ENCODE results near the gene IQCE.

The IQCE gene

GRCh38 chr7:2644220-2644561 lies 85.4 kb downstream of the IQCE start:
- in situ Hi-C loops (cut with MboI; ENCODE audit: low sequenced_read_pairs) = no loop called here

GRCh38 chr7:2644562-2645273 lies 85.9 kb downstream of the IQCE start:
- in situ Hi-C loops (cut with MboI; ENCODE audit: low sequenced_read_pairs) = no loop called here

- in situ Hi-C loops (cut with MboI; ENCODE audit: low sequenced_read_pairs) = no loop called here
Measured at GRCh38 chr7:2645274-2645868, 86.6 kb downstream of the IQCE start.

GRCh38 chr7:2646336-2646679 lies 87.5 kb downstream of the IQCE start:
- in situ Hi-C loops (cut with MboI; ENCODE audit: low sequenced_read_pairs) = no loop called here

- in situ Hi-C loops (cut with MboI; ENCODE audit: low sequenced_read_pairs) = no loop called here
Measured at GRCh38 chr7:2646680-2647571, 88.1 kb downstream of the IQCE start.

GRCh38 chr7:2647594-2648172 lies 88.9 kb downstream of the IQCE start:
- in situ Hi-C loops (cut with MboI; ENCODE audit: low sequenced_read_pairs) = no loop called here

GRCh38 chr7:2649139-2649838 lies 90.5 kb downstream of the IQCE start:
- in situ Hi-C loops (cut with MboI; ENCODE audit: low sequenced_read_pairs) = no loop called here

- in situ Hi-C loops (cut with MboI; ENCODE audit: low sequenced_read_pairs) = no loop called here
Measured at GRCh38 chr7:2649991-2650390, 91.2 kb downstream of the IQCE start.

GRCh38 chr7:2650451-2650850 lies 91.7 kb downstream of the IQCE start:
- in situ Hi-C loops (cut with MboI; ENCODE audit: low sequenced_read_pairs) = no loop called here

GRCh38 chr7:2651336-2651735 lies 92.6 kb downstream of the IQCE start:
- in situ Hi-C loops (cut with MboI; ENCODE audit: low sequenced_read_pairs) = no loop called here

- in situ Hi-C loops (cut with MboI; ENCODE audit: low sequenced_read_pairs) = no loop called here
Measured at GRCh38 chr7:2651847-2652735, 93.3 kb downstream of the IQCE start.

- in situ Hi-C loops (cut with MboI; ENCODE audit: low sequenced_read_pairs) = no loop called here
Measured at GRCh38 chr7:2652736-2653060, 93.9 kb downstream of the IQCE start.

GRCh38 chr7:2654059-2654458 lies 95.3 kb downstream of the IQCE start:
- in situ Hi-C loops (cut with MboI; ENCODE audit: low sequenced_read_pairs) = no loop called here

- in situ Hi-C loops (cut with MboI; ENCODE audit: low sequenced_read_pairs) = no loop called here
Measured at GRCh38 chr7:2655870-2656614, 97.3 kb downstream of the IQCE start.

GRCh38 chr7:2657208-2657607 lies 98.4 kb downstream of the IQCE start:
- in situ Hi-C loops (cut with MboI; ENCODE audit: low sequenced_read_pairs) = no loop called here

- in situ Hi-C loops (cut with MboI; ENCODE audit: low sequenced_read_pairs) = no loop called here
Measured at GRCh38 chr7:2657920-2658671, 99.3 kb downstream of the IQCE start.

- in situ Hi-C loops (cut with MboI; ENCODE audit: low sequenced_read_pairs) = no loop called here
Measured at GRCh38 chr7:2658941-2659340, 100.2 kb downstream of the IQCE start.

GRCh38 chr7:2659556-2660358 lies 101.0 kb downstream of the IQCE start:
- in situ Hi-C loops (cut with MboI; ENCODE audit: low sequenced_read_pairs) = no loop called here
